NCI-H2081 (cell line): Measurements from ENCODE around the gene CD101.

ENCODE experiments used
- DNase-seq, 2 experiments: peaks; one replicate each; lab custom pipeline; 2025; lab: John Stamatoyannopoulos, UW

The CD101 gene

DNA sequence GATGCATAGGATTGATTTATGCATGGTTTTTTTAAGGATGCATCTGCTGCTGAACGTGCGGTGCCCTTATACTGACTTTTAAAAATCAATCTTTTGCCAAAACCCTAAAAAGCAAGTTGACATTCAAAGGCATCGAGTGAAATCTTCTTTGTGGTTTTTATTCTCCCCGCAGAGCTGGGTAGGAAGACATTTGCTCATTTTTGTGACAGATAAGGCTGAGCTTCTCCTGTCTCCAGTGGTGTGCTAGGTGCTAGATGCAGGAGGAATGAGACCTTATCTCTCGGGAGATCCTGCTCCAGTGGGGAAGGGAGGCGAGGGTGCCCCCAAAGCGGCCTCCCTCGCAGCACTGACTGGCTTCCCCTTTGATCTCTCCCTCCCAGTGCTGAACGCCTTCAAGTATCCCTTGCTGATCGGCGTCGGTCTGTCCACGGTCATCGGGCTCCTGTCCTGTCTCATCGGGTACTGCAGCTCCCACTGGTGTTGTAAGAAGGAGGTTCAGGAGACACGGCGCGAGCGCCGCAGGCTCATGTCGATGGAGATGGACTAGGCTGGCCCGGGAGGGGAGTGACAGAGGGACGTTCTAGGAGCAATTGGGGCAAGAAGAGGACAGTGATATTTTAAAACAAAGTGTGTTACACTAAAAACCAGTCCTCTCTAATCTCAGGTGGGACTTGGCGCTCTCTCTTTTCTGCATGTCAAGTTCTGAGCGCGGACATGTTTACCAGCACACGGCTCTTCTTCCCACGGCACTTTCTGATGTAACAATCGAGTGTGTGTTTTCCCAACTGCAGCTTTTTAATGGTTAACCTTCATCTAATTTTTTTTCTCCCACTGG lies 14.9 kb upstream of the CD101 start:
- DNase-seq: no peak

GRCh38 chr1:116987256-116987555 lies 14.4 kb upstream of the CD101 start:
- no peak for DNase-seq

DNA sequence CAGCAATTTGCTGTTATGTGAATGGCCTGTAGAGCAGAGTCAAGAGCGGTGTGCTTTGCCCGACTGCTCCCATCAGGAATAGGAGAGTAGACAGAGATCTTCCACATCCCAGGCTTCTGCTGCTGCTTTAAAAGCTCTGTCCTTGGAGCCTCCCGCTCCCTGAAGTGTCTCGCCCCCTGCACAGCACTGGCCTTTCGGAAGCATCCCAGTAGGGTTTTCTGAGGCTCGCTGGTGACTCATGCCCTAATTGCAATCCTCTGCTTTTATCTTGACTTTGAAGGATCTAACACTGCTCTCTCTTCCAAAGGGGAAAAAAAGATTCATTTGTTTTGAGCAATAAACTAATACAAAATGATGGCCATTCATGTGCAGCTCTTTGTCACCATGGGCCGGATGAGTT lies 13.3 kb upstream of the CD101 start:
- DNase-seq: no peak

DNA sequence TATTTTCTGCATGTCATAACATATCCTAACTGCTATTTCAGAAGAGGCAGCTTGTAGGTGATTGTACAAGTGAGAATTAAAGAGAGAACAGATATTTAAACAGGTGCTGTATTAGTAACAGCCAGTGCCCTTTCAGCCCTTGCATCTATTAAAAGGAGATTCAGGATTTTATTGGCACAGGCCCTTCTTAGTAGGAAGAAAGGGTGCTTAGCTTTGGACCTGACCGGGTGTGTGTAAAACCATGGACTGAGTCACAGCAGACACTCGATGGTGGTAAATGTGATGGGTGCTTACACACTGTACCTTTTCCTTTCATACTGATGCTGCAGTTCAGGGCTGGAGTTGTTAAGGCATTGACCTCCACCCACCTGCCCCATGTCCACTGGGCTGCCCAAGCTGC lies 12.7 kb upstream of the CD101 start:
- DNase-seq: peak; percentile 30 to 78

- no peak for DNase-seq
Observed at GRCh38 chr1:116989835-116990234, 11.7 kb upstream of the CD101 start.

- DNase-seq: no peak
Observed at GRCh38 chr1:116990612-116991151, 10.9 kb upstream of the CD101 start.

GRCh38 chr1:116991171-116991845 lies 10.3 kb upstream of the CD101 start:
- no peak for DNase-seq

DNA sequence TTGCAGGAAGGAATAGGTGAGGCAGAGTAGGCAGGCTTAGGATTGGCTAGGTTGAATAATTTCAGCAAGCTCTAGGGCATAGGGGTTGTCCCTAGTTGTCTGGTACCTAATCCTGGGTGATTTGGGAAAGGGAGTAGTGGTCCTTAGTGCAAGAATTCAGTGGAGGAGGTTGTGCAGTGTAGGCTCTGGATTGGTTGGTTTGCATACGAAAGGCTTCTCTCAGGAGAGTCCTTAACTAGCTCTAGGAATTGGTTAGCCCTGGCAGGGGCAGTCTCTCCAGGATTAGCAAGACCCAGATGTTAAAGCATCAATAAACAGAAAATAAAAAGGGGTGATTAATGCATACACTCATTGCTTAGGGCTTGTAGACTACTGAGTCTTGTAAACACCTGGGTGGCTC lies 9.6 kb upstream of the CD101 start:
- no peak for DNase-seq

GRCh38 chr1:116993286-116993685 lies 8.3 kb upstream of the CD101 start:
- no peak for DNase-seq

DNA sequence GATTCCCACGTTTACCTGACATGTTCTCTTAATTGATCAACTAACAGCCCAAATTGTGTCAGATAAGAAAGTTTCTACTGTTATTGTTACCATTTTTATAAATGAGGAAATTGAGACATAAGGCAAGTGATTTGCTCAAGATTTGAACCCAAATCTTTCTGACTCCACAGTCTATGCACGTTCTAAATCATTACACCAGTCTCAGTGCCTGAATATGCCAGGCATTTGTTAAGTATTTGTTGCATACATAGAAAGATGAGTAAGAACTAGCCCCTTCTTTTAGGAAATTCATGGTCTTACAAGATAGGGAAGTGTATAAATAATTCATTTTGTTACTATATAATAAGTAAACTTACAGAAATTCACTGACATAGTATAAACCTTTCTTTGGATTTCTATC lies 7.1 kb upstream of the CD101 start:
- DNase-seq: no peak

DNA sequence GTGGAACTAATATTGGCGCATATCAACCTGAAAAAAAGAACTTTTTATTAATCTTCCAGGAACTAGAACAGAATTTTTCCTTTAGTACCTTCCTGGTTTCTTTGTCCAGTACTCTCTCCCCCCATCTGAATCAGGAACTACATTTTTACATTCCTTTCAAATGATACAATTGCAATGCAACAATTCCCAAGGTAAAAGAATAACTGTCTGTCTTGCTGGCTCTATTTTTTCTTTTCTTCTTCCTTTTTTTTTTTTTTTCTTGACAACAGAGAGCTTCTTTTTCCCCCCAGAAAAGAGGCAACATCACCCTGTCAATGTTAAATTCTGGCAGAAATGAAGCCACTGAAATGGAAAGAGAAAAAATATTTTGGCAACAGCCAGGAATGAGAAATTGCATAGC lies 4.5 kb upstream of the CD101 start:
- DNase-seq: no peak

GRCh38 chr1:116997636-116998035 lies 3.9 kb upstream of the CD101 start:
- no peak for DNase-seq

GRCh38 chr1:116999596-116999995 lies 2.0 kb upstream of the CD101 start:
- no peak for DNase-seq

DNA sequence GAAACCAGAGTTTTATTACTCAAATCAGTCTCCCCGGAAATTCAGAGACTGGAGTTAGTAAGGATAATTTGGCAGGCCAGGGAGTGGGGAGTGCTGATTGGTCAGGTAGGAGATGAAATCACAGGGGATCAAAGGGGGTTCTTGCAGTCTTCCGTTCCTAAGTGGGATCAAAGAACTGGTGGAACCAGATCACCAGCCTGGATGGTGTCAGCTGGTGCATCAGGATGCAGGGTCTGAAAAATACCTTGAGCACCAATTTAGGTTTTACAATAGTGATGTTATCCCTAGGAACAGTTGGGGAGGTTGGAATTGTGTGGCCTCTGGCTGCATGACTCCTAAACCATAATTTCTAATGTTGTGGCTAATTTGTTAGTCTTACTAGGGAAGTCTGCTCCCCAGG lies 1.4 kb upstream of the CD101 start:
- DNase-seq: no peak

- no peak for DNase-seq
Observed at GRCh38 chr1:117003223-117003875, 1.8 kb downstream of the CD101 start.

- DNase-seq: no peak
Observed at GRCh38 chr1:117007719-117008013, 6.1 kb downstream of the CD101 start.

- no peak for DNase-seq
Observed at GRCh38 chr1:117008656-117009055, 7.1 kb downstream of the CD101 start.

DNA sequence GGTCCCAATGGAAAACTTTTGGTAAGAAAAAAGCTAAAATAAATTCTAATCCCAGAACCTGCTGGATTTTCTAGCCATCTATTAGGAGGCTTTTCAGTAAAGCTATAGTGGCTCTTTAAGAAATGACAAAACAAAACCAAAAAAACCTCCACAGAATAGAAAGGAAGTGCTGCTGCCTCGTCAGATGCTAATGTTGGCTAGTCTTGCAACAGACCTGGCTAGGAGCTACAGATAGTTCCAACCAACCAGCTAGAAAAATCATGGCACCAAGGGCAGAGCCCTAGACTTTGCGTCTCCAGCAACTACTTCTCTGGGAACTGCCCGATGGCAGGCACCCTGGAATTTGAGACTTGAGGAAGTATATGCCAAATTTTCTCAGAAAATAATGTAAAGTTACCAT lies 7.6 kb downstream of the CD101 start:
- DNase-seq: no peak

- DNase-seq: no peak
Observed at GRCh38 chr1:117010310-117010969, 8.9 kb downstream of the CD101 start.

DNA sequence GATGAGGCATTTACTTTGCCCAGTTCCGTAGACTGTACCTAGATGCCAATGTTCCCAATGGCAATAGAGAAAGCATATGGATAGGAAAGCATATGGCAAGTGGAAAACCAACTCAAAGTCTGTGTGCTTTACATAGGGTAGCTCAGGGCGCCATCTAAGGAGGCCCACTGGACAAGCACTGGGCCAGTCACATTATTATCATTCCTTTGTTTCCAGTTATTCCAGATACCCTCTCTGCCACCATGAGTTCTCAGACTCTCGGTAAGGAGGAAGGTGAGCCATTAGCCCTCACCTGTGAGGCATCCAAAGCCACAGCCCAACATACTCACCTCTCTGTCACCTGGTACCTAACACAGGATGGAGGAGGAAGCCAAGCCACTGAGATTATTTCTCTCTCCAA lies 9.8 kb downstream of the CD101 start:
- DNase-seq: no peak

DNA sequence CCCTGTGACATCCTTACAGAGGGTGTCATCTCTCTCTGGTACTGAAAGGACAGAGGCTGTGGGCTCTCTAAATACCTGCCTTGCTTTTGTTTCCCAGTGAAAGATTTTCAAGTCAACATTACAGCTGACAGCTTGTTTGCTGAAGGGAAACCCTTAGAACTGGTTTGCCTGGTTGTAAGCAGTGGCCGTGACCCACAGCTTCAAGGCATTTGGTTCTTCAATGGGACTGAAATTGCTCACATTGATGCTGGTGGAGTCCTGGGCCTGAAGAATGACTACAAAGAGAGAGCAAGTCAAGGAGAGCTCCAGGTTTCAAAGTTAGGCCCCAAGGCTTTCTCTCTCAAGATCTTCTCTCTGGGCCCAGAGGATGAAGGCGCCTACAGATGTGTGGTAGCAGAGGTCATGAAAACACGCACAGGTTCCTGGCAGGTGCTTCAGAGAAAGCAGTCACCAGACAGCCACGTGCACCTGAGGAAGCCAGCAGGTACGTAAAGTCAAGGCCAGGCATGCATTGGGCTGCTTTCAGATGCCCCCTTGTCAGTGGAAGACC lies 11.8 kb downstream of the CD101 start:
- no peak for DNase-seq

DNA sequence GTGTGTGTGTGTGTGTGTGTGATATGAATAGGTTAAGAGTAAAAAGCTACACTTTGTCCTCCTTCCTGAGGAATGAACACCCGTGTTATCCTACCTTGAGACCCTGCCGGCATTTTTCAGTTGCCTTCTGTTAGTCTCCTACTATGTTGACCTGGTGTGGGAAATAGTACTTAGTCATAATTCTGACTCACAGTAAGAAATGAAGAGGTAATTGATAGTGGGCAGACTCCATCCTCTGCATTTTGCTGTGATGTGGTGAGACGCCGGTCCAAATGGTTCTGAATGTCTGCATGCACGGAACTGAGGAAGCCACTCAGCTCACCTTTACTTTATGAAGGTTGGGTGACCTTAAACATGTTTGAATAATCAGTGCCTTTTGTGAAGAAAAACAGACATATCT lies 12.6 kb downstream of the CD101 start:
- no peak for DNase-seq
